Glomerular visceral epithelial cell (primary cell): ENCODE data around the gene CEP128.

Experiments
- DNase-seq: peaks from one replicate; pipeline ENCODE4 v3.0.0-alpha.2; 2016; ENCODE audit errors: extremely low spot score

Gene CEP128

GRCh38 chr14:80772504-80772903 is 169.0 kb downstream of the CEP128 start:
- DNase-seq = no peak

- DNase-seq = no peak
Observed at GRCh38 chr14:80771201-80771600, 170.3 kb downstream of the CEP128 start.

GRCh38 chr14:80770114-80770908 is 171.2 kb downstream of the CEP128 start:
- no peak for DNase-seq

- DNase-seq = no peak
Observed at GRCh38 chr14:80768646-80769045, 172.9 kb downstream of the CEP128 start.

GRCh38 chr14:80764921-80765507 is 176.5 kb downstream of the CEP128 start:
- no peak for DNase-seq

- peak; percentile 17 for DNase-seq
Observed at GRCh38 chr14:80764496-80764895, 177.0 kb downstream of the CEP128 start.

GRCh38 chr14:80762641-80763228 is 178.8 kb downstream of the CEP128 start:
- DNase-seq = no peak

GRCh38 chr14:80754696-80755095 is 186.8 kb downstream of the CEP128 start:
- no peak for DNase-seq

GRCh38 chr14:80751285-80751684 is 190.3 kb downstream of the CEP128 start:
- DNase-seq = no peak

- DNase-seq = no peak
Observed at GRCh38 chr14:80726211-80726610, 215.3 kb downstream of the CEP128 start.

- no peak for DNase-seq
Observed at GRCh38 chr14:80718940-80719339, 222.6 kb downstream of the CEP128 start.

- DNase-seq = no peak
Observed at GRCh38 chr14:80714474-80714873, 227.1 kb downstream of the CEP128 start.

- no peak for DNase-seq
Observed at GRCh38 chr14:80713076-80713850, 228.3 kb downstream of the CEP128 start.

GRCh38 chr14:80705241-80705980 is 236.1 kb downstream of the CEP128 start:
- DNase-seq = peak; percentile 4

GRCh38 chr14:80700601-80701000 is 240.9 kb downstream of the CEP128 start:
- no peak for DNase-seq

GRCh38 chr14:80699861-80700260 is 241.7 kb downstream of the CEP128 start:
- DNase-seq = no peak

- DNase-seq = no peak
Observed at GRCh38 chr14:80698974-80699373, 242.6 kb downstream of the CEP128 start.

- DNase-seq = no peak
Observed at GRCh38 chr14:80695869-80696268, 245.7 kb downstream of the CEP128 start.

- DNase-seq = no peak
Observed at GRCh38 chr14:80692903-80693302, 248.6 kb downstream of the CEP128 start.

GRCh38 chr14:80681651-80682050 is 259.9 kb downstream of the CEP128 start:
- DNase-seq = no peak

GRCh38 chr14:80679273-80679672 is 262.3 kb downstream of the CEP128 start:
- DNase-seq = no peak

GRCh38 chr14:80678436-80678835 is 263.1 kb downstream of the CEP128 start:
- DNase-seq = peak; percentile 1
